Stimulated activated CD4-positive, alpha-beta T cell treated with anti-CD3 and anti-CD28 coated beads, Interleukin-15, amount 100 ng/mL, for 24 hours (primary cell): ENCODE data around the gene SLMAP.

Source experiments
- DNase-seq: peaks from one replicate; pipeline ENCODE4 v3.0.0-alpha.2; 2020

SLMAP gene

DNA sequence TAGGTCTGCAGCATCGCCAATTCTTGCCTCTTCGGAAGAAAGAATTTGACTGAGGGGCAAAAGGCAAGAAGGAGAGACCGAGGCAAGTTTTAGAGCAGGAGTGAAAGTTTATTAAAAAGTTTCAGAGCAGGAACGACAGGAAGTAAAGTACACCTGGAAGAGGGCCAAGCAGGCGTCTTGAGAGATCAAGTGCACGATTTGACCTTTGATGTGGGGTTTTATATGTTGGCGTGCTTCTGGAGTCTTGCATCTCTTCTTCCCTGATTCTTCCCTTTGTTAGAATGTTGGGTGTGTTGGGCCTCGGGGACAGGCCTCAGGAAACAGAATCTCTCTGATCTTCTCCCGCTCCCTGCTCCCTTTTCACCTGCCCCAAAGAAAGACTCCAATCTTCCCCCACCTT lies 211.5 kb downstream of the SLMAP start:
- no peak for DNase-seq

- DNase-seq: no peak
Measured at GRCh38 chr3:57968501-57968900, 212.4 kb downstream of the SLMAP start.

DNA sequence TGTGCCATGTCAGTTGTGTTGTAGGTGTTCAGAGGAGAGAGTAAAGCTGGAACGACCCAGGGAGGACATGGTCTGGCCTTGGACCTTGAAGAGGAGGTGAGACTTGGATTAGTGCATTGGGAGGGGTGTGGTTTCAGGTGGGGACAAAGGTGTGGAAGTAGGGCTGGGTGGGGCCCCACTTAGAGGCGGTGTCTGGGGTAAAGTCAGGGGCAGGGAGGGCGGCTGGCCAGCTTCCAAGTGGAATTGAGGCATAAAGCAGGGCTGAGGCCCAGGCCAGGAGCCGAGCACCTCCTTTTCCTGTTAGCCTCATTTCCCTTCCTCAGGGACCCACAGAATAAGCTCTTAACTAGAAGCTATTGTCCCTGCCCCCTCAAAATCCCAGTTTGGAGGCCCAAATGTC lies 215.9 kb downstream of the SLMAP start:
- no peak for DNase-seq

GRCh38 chr3:57972531-57973111 lies 216.5 kb downstream of the SLMAP start:
- no peak for DNase-seq

- DNase-seq: no peak
Measured at GRCh38 chr3:57973715-57974477, 217.8 kb downstream of the SLMAP start.

DNA sequence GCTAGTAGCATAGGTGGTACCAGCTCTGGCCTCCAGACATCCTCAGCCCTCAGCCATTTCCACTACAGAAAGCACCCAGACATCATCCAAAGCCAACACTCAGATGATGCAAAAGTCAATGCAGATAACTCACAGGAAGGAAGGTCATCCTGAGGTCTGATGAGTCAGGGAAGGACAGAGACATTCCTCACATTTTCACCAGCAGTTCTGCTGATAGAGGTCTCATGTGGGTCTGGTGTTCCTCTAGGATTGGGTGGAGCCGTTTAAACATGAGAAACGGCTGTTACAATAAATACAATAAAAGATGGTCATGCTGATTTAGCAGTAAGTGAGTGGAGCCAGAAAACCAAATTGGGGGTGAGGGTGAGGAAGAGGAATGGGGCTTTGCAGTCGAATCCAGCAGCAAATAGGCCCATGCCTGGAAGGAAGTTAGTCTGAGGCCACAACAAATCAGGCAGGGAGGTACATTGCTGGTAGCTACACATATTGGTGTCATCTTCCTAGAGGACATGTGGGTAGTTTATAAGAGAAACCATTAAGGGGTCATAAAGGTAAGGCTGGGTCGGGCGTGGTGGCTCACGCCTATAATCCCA lies 218.8 kb downstream of the SLMAP start:
- no peak for DNase-seq

- no peak for DNase-seq
Measured at GRCh38 chr3:57977818-57978235, 221.7 kb downstream of the SLMAP start.

GRCh38 chr3:57978316-57978715 lies 222.2 kb downstream of the SLMAP start:
- no peak for DNase-seq
